HuH-7 (cell line): ENCODE results near the gene ZNRF4.
"Not testable (repeated sequence)": the region's sequence is repeated elsewhere in the genome, so short reads cannot be mapped to it uniquely, and the experiment has no call there.

Experiments
- DNase-seq: peaks from one replicate; pipeline ENCODE4 v3.0.0; 2011; ENCODE audit warnings: low spot score

The ZNRF4 gene, protein sequence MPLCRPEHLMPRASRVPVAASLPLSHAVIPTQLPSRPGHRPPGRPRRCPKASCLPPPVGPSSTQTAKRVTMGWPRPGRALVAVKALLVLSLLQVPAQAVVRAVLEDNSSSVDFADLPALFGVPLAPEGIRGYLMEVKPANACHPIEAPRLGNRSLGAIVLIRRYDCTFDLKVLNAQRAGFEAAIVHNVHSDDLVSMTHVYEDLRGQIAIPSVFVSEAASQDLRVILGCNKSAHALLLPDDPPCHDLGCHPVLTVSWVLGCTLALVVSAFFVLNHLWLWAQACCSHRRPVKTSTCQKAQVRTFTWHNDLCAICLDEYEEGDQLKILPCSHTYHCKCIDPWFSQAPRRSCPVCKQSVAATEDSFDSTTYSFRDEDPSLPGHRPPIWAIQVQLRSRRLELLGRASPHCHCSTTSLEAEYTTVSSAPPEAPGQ

DNA sequence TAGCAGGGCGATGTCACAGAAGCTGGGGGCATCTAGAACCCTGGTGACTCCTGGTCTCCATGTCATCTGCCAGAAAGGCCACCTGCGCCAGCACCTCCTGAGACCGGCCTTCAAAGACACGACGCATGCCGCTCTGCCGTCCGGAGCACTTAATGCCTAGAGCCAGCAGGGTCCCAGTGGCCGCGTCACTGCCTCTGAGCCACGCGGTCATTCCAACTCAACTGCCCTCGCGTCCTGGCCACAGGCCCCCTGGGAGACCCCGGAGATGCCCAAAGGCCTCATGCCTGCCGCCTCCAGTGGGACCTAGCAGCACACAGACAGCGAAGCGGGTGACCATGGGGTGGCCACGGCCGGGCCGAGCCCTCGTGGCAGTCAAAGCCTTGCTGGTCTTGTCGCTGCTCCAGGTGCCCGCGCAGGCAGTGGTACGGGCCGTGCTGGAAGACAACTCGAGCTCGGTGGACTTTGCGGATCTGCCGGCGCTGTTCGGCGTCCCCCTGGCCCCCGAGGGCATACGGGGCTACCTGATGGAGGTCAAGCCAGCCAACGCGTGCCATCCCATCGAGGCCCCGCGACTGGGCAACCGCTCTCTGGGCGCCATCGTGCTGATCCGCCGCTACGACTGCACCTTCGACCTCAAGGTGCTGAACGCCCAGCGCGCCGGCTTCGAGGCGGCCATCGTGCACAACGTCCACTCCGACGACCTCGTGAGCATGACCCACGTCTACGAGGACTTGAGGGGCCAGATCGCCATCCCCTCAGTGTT, at the start of gene ZNRF4:
Gene ZNRF4, plus strand, starts transcription at position 51 of the 763 bp plus-strand sequence. Its CDS starts 75 bp downstream, at position 126.
- DNase-seq: no peak

DNA sequence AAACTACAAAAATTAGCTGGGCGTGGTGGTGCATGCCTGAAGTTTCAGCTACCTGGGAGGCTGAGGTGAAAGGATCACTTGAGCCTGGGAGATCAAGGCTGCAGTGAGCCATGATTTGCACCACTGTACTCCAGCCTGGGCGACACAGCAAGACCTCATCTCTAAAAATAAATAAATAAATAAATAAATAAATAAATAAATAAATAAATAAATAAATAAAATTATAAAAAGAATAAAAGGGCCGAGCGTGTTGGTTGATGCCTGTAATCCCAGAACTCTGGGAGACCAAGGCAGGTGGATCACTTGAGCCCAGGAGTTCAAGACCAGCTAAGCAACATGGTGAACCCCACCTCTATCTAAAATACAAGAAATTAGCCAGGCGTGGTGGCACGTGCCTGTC, 49.0 kb upstream of the ZNRF4 start:
- DNase-seq: not testable (repeated sequence)

DNA sequence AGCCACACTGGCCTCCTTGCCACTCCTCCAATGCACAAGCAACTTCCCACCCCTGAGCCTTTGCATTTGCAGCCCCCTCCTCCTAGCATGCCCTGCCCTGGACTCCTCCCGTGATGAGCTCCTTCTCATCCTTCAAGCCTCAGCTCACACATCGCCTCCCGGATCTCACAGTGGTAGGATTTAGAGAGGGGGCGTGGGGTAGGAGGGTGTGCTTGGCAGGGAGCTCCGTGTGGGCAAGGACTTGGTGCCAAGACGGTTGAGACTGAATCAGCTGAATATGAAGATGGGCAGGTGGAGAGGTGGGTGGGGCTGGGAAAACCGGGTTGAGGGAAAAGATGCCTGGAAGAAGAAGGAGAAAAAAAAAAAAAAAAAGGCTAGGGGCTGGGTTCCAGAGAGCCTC, 48.4 kb upstream of the ZNRF4 start:
- no peak for DNase-seq

DNA sequence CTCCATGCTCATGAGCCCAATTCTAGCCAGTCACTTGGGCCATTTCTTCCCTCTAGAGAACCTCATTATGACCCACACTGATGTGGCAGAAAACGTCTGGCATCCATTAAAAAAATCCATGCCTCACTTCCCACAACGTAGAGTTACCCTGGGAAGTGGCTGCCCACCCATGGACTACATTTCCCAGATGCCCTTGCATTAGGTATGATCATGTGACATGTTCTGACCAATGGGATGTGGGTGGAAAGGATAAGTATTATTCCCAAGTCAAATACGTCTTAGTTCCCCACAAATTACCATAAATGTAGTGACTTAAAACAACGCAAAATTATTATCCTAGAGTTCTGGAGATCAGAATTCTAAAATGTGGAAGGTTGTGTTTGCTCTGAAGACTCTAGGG, 47.9 kb upstream of the ZNRF4 start:
- DNase-seq: no peak

DNA sequence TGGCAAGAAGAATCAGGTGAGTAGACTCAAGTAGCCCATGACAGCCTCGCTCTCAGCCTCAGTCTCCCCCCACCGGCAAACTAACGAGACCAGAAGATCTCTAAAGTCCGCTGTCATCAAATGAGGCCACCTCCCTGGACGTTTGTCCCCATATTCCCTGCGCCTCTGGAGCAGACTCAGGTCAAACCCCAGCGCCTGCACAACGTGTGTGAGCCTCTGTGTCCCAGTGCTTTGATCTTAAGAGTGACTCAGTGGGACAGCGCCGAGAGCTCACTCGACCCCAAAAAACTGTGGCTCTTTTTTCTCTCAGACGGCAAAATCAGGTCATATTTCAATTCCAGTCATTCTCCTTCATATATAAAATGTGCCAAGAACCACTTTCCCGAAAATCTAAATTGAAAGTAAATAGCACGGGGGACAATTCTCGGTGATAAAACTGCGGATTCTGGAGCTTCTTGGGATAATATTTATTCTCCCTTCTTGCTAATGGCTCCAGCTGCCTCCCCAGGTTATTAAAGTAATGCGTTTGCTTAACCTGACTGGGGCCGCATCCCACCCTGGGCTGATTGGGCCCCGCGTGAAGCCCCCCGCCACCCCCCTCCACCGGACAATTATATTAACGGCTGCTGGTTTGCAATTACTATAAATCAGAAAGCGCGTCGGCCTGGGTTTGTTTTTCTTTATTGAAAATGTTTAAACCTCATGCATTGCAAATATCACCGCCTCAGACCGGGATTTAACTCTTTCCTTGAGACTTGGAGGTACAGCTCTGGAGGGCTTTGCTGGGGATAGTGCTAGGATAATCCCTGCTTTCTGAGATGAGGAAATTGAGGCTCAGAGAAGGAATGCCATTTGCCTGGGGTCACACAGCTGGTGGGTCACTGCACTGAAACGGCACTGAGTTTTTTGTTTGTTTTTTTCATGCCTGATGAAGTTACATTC, 37.5 kb upstream of the ZNRF4 start:
- no peak for DNase-seq

DNA sequence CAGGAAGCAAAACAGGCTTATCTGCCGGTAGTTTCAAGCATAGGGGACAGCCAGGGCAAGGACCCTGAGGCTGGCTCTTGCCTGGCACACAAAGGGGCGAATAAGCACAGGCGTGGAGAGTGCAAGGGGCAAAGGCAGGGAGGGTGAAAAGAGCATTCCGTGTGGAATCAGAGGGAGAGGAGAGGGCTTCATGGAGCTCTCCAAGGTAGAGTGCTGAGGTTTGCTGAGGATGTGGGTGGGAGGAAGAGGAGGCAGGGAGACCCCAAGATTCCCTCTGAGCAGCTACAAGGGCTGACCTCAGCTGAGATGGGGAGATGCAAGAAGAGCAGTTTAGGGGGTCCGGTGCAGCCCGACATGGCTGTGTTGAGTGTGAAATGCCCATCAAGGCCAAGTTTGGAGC, 36.5 kb upstream of the ZNRF4 start:
- DNase-seq: no peak

DNA sequence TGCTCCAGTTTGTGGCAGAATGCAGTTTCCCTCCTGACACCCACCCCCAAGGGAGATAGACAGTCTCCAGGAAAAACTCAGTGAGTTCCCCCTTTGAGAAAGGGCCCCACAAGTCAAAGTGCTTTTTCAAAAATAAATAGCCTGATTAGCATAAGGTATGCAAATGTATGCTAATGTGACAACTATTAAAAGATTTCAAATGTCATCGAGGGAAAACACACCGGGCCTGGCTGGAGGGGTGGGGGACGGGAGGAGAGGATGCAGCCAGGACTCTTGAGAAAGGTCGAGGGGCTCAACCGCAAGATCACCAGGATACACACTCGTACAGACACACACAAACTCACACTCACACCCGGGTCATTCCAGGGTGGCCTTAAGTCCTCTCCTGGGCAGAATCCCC, 34.3 kb upstream of the ZNRF4 start:
- DNase-seq: no peak

DNA sequence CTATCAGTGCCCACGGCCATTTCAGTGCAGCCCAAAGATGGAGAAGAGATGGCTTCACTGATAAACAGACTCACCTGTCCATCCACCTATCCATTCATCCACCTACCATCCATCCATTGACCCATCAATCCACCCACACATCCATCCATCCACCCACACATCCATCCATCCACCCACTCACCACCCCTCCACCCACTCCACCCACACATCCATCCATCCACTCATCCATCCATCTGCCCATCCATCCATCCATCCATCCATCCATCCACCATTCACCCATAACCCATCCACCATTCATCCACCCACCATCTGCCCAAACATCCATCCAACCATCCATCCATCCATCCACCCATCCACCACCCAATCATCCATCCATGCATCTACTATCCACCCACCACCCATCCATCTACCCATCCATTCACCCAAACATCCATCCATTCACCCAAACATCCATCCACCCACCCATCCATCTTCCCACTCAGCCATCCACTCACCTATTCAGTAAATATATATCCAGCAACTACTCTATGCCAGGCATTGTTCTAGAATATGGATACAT, 31.6 kb upstream of the ZNRF4 start:
- DNase-seq: no peak

DNA sequence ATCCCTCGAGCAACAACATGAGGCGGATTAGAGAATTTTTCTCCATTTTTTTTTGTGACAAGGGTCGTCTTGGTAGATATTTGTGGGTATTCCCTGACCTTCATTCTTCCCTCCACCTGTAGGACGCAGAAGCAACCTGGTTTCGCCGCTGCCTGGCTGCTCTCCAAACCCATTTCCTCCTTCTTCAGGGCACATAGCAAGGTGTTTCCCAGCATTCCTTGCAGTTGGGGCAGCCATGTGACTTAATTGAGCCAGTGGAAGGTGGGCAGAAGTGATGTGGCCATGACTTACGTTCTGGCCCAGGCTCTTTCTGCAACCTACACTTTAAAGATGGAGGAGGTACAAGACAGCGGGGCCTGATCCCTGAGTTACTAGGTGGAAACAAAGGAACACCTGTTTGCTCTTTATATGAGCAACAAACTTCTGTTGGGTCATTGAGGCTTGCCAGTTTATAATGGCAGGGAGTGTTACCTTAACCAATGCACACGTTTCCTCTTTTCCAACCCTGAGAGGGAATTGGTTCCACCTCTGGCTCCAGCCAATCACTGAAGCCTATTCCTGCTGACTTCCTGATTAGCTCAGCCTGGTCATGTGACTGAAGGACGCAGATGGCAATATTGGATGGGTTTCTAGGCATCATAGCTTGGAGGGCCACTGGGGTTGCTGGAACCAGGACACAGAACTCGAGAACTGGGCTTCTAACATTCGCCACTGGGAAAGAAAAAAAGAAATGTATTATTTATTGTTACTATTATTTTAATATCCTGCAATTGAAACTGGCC, 30.8 kb upstream of the ZNRF4 start:
- no peak for DNase-seq

DNA sequence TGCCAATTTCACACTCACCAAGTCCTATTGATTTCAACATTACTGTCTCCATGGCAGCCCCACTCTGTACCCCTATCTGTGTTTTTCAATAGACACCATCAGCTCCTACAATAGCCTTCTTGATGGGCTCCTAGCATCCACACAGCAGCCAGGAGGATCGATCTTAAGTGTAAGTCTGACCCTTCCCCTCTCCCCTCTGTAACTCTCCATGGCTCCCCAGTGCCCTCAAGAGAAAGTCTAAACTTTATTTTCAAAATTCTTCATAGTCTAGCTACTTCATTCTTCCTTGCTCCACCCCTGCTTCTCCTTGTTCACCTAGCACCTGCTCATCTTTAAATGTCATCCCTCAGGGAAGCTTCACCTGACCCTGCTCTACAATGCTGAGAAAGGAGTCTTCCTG, 30.0 kb upstream of the ZNRF4 start:
- no peak for DNase-seq

DNA sequence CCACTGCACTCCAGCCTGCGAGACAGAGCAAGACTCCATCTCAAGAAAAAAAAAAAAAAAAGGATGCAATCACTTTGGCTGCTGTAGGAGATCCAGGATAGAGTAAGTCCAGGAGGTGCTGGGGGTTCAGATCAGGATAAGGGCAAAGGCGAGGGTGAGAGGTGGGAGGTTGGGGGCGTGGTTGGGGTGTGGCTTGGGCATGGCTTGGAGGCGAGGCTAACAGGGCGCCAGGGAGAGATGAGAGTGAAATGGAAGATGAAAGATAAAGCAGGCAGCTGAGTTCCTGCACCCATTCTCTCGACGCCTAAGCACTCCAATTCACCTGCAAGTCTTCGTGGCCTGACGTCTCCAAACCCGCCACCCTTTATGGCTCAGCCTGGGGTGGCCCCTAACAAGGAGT, 25.0 kb upstream of the ZNRF4 start:
- no peak for DNase-seq

DNA sequence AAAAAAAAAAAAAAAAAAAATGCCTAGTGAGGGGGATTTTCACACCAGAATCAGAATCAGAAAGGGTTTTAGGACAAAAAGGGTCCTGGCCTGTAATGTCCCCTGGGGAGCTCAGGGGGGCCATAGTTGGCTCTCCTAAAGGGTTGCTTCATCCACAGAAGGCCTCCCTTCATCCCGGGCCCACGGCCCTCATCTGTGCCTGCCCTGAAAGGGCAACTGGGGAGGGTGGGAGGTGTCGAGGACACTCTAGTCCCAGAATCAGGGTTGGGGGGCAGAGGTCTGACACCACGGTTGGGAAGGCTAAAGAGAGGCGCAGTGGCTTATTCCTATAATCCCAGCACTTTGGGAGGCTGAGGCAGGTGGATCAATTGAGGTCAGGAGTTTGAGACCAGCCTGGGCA, 22.5 kb upstream of the ZNRF4 start:
- no peak for DNase-seq

DNA sequence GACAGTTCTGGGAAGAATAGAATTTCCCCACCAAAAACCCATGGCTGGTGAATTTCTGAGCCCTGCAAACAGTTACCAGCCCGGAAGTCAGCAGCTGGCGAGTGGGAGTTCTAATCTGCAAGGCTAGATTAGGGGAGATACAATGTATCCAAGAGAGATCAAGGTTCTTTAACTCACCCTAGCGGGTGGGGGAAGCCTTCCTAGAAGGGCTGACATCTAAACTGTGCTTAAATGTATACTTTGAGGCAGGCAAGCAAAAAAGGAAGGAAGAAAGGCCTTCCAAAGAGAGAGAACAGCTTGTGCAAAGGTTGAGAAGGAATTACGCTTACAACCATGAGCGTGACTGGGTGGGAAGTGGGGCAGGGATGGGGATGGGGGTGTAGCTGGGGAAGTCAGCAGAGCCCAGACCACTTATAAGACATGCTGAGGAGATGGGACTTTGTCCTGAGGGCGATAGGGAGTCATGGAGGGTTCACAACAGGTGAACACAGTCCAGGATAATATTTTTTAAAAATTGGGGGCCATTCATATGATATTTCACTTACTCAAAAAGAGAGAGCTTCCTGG, 20.8 kb upstream of the ZNRF4 start:
- no peak for DNase-seq

DNA sequence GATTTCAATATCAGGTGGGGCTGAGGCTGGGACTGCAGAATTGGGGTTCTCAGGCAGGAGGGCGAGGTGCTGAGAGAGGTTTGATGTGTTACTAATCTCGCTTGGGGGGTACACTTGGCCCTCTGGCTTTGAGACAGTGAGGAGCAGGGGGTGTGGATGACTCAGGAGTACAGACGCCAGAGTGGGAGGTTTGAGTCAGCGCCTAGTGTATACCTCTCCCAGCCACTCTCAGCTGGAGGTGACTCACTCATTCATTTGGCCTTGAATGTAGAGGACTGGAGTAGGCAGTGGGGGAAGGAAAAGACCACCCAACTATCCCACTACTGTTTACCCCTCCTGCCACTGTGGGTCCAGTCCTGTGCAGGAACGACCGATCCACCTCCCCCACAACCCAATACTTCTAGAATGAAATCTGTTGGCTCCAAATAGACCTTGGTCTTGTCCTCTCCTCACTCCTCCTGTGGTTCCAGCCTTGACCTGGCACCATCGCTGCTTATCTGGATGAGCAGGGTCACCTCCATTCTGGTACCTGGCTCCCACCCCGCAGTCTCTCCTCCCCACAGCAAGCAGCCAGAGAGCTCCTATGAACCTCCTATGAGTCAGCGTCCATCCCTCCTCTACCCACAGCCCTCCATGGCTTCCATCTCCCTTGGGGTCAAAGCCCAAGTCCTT, 20.1 kb upstream of the ZNRF4 start:
- DNase-seq: no peak

DNA sequence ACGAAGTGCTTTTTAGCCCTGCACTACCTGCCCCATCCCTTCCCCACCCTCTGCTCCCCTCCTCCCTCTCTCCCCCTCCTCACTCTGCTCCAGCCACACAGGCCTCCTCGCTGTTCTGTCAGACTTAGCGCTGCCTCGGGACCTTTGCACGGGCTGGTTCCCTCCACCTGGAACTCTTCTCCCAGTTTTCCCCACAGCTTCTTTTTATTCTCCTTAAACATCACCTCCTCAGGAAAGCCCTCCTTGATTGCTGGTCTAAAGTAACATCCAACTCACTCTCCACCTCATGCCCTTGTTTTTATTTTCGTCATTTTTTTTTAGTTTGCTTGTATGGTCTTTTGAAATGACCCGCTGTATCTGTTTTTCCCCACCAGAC, 19.6 kb upstream of the ZNRF4 start:
- DNase-seq: no peak

DNA sequence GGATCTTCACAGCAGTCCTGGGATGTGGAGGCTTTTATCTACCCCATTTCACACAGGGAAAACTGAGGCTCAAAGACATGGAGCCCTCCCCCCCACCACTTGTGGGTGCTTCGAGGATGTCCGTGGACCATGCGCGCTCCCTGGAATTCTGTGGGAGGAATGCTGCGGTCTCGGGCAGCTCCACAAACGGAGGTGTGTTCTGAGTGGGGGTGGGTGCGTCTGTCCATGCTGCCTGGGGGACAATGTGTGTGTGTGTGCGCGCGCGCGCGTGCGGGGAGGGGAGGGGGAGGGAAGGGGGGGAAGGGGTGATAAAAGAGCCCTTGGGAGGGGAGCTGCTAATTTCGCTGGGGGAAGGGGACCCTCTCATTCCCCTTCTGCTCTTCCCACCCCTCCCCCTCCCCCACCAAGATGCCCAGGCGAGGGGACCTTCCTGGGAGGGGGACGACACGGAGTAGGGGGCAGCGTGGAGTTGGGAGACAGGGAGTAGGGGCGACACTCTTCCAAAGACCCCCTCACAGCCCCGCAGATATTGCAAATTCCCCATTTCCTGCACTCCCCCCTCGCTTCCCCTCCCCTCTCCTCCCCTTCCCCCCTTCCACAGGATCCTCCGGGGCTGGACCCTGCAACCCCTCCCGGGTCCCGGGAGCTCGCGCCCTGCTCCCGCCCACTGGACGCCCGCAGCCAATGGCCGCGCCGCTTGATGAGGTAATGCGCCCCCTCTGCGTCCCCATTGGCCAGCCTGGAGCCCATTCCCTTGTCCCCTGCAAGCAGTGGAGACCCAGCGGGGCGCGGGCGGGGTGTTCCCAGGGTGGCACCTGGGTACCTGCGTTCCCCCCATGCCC, 18.9 kb upstream of the ZNRF4 start:
- DNase-seq: no peak

DNA sequence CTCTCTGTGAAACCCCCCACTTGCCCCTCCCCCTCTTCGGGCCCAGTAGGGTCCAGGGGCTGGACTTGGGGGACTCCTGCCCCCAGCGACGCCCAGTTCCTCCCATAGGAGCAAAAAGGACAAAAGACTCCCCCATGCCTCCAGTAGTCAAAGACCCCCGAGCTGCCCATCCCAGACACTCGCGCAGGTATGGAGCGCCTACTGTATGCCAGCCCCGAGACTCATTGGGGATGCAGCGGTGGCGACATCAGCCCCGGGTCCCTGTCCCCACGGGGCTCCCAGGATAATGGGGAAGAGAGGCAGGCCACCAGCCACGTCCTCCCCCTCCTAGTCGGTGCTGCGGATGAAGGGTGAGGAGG, 18.3 kb upstream of the ZNRF4 start:
- no peak for DNase-seq

DNA sequence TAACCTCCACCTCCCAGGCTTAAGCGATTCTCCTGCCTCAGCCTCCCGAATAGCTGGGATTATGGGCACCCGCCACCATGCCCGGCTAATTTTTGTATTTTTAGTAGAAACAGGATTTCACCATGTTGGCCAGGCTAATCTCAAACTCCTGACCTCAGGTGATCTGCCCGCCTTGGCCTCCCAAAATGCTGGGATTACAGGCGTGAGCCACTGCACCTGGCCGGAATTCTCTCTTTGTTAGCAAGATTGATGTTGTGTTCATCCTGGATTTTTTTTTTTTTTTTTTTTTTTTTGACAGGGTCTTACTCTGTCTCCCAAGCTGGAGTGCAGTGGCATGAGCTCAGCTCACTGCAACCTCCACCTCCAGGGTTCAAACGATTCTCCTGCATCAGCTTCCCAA, 16.5 kb upstream of the ZNRF4 start:
- not testable (repeated sequence) for DNase-seq

DNA sequence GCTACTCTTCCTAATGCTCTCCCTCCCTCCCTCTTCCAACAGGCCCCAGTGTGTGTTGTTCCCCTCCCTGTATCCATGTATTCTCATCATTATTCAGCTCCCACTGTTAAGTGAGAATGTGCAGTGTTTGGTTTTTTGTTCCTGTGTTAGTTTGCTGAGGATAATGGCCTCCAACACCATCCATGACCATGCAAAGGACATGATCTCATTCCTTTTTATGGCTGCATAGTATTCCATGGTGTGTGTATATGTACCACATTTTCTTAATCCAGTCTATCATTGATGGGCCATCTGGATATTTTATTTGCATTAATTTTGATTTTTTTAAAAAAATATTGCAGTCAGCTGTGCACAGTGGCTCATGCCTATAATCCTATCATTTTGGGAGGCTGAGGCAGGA, 15.8 kb upstream of the ZNRF4 start:
- DNase-seq: no peak

DNA sequence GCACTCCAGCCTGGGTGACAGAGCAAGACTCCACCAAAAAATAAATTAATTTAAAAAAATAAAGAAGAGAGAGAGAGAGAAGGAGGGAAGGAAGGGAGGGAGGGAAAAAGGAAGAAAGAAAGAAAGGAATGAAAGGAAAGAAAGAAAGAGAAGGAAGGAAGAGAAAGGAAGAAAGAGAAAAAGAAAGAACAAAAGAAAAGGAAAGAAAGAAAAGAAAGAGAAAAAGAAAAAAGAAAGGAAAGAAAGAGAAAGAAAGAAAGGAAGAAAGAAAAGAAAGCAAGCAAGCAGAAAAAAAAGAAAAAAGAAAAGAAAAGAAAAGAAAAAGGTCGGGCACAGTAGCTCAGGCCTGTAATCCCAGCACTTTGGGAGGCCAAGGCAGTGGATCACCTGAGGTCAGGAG, 14.9 kb upstream of the ZNRF4 start:
- DNase-seq: no peak
